NCI-H146 (cell line): ENCODE measurements around the gene RRAS2.
"Not testable (repeated sequence)": the region's sequence is repeated elsewhere in the genome, so short reads cannot be mapped to it uniquely, and the experiment has no call there.

Experiments used
- DNase-seq: peaks from one replicate; lab custom pipeline; 2025; lab: John Stamatoyannopoulos, UW

The RRAS2 gene

GRCh38 chr11:14306481-14306880 lies 52.5 kb downstream of the RRAS2 start:
- no peak for DNase-seq

- no peak for DNase-seq
Observed at GRCh38 chr11:14305649-14306048, 53.3 kb downstream of the RRAS2 start.

GRCh38 chr11:14304601-14305000 lies 54.4 kb downstream of the RRAS2 start:
- DNase-seq, result no peak

- DNase-seq, result peak; percentile 3
Observed at GRCh38 chr11:14300661-14301304, 58.2 kb downstream of the RRAS2 start.

GRCh38 chr11:14299921-14300320 lies 59.1 kb downstream of the RRAS2 start:
- no peak for DNase-seq

- no peak for DNase-seq
Observed at GRCh38 chr11:14290422-14290821, 68.6 kb downstream of the RRAS2 start.

GRCh38 chr11:14288189-14288935 lies 70.6 kb downstream of the RRAS2 start:
- no peak for DNase-seq

- DNase-seq, result not testable (repeated sequence)
Observed at GRCh38 chr11:14278869-14279268, 80.1 kb downstream of the RRAS2 start.

- no peak for DNase-seq
Observed at GRCh38 chr11:14275076-14275475, 83.9 kb downstream of the RRAS2 start.

GRCh38 chr11:14273895-14274294 lies 85.1 kb downstream of the RRAS2 start:
- no peak for DNase-seq

GRCh38 chr11:14270690-14271542 lies 88.1 kb downstream of the RRAS2 start:
- no peak for DNase-seq

- DNase-seq, result no peak
Observed at GRCh38 chr11:14269692-14270573, 89.0 kb downstream of the RRAS2 start.

- no peak for DNase-seq
Observed at GRCh38 chr11:14267861-14268635, 90.9 kb downstream of the RRAS2 start.

GRCh38 chr11:14266622-14267021 lies 92.4 kb downstream of the RRAS2 start:
- DNase-seq, result no peak

GRCh38 chr11:14264966-14265365 lies 94.0 kb downstream of the RRAS2 start:
- no peak for DNase-seq

- no peak for DNase-seq
Observed at GRCh38 chr11:14262271-14262846, 96.6 kb downstream of the RRAS2 start.

- DNase-seq, result no peak
Observed at GRCh38 chr11:14261066-14261465, 97.9 kb downstream of the RRAS2 start.

GRCh38 chr11:14259878-14260277 lies 99.1 kb downstream of the RRAS2 start:
- no peak for DNase-seq

GRCh38 chr11:14259186-14259784 lies 99.7 kb downstream of the RRAS2 start:
- DNase-seq, result no peak
